ENCODE data around the gene GDA. TPM values are rescaled to one million over a fixed set of nuclear protein-coding genes. Genes with fewer than 3 reads are reported as not detected.

GDA gene
- total and polyA plus RNA-seq, 12 donors: 0.11 to 5.5 (median 0.39) TPM; not detected in 3

- no peak for TF ChIP-seq CTCF (IDR thresholded peaks at IDR 0.05)
- Histone ChIP-seq H3K4me1 (no peaks in the 10 kb centered on the region), H3K9me3 (no peaks in the 10 kb centered on the region), H3K27me3 (peaks cover 0 to 5% (median 0%) of the 10 kb centered on the region in 7 donors), H3K36me3 (no peaks in the 10 kb centered on the region), H3K4me3 (no peak overlapping the region), H3K27ac (no peak overlapping the region)
- ATAC-seq: no peak
- 67 to 75% methylated on average over 1 of the region's 1 CpG for WGBS, 2 donors
- intact Hi-C loops (cut with DNase I): no loop called here
- no peak for DNase-seq
Observed at GRCh38 chr9:72220589-72220988, 71.3 kb downstream of the GDA start.

GRCh38 chr9:72226146-72226812, 77.0 kb downstream of the GDA start:
- no peak for TF ChIP-seq CTCF (IDR thresholded peaks at IDR 0.05)
- no peaks in the 10 kb centered on the region for H3K9me3 ChIP-seq
- H3K4me3 ChIP-seq: no peak overlapping the region
- no peaks in the 10 kb centered on the region for H3K4me1 ChIP-seq
- H3K36me3 ChIP-seq: no peaks in the 10 kb centered on the region
- 94 to 97% methylated on average over 2 of the region's 2 CpGs for WGBS, 2 donors
- peaks cover 0 to 5% (median 0%) of the 10 kb centered on the region in 7 donors for H3K27me3 ChIP-seq
- no peak for ATAC-seq
- intact Hi-C loops (cut with DNase I): no loop called here
- no peak overlapping the region for H3K27ac ChIP-seq
- no peak for DNase-seq

- TF ChIP-seq CTCF (IDR thresholded peaks at IDR 0.05): no peak
- Histone ChIP-seq H3K4me3 (no peak overlapping the region), H3K27ac (no peak overlapping the region), H3K36me3 (no peaks in the 10 kb centered on the region), H3K9me3 (no peaks in the 10 kb centered on the region), H3K4me1 (no peaks in the 10 kb centered on the region), H3K27me3 (peaks cover 0 to 5% (median 0%) of the 10 kb centered on the region in 7 donors)
- DNase-seq (no peak), ATAC-seq (no peak)
- WGBS, 2 donors: 88 to 90% methylated on average over 3 of the region's 3 CpGs
- intact Hi-C loops (cut with DNase I): no loop called here
Observed at GRCh38 chr9:72228282-72228681, 79.0 kb downstream of the GDA start.

GRCh38 chr9:72232778-72233177, 83.5 kb downstream of the GDA start:
- no peak overlapping the region for H3K27ac ChIP-seq
- ATAC-seq (no peak), DNase-seq (no peak)
- no peak for TF ChIP-seq CTCF (IDR thresholded peaks at IDR 0.05)
- H3K9me3 ChIP-seq: no peaks in the 10 kb centered on the region
- H3K4me3 ChIP-seq: no peak overlapping the region
- no peaks in the 10 kb centered on the region for H3K36me3 ChIP-seq
- H3K27me3 ChIP-seq: no peaks in the 10 kb centered on the region
- intact Hi-C loops (cut with DNase I): no loop called here
- WGBS, 2 donors: 80 to 83% methylated on average over 3 of the region's 3 CpGs
- H3K4me1 ChIP-seq: no peaks in the 10 kb centered on the region
